ENCODE results near the gene NR4A3. TPM values are rescaled to one million over a fixed set of nuclear protein-coding genes. Genes with fewer than 3 reads are reported as not detected.

The NR4A3 gene
- total RNA-seq, 4 donors from 2014 or later: 0.54 to 2.5 (median 1.0) TPM; not detected in 1

DNA sequence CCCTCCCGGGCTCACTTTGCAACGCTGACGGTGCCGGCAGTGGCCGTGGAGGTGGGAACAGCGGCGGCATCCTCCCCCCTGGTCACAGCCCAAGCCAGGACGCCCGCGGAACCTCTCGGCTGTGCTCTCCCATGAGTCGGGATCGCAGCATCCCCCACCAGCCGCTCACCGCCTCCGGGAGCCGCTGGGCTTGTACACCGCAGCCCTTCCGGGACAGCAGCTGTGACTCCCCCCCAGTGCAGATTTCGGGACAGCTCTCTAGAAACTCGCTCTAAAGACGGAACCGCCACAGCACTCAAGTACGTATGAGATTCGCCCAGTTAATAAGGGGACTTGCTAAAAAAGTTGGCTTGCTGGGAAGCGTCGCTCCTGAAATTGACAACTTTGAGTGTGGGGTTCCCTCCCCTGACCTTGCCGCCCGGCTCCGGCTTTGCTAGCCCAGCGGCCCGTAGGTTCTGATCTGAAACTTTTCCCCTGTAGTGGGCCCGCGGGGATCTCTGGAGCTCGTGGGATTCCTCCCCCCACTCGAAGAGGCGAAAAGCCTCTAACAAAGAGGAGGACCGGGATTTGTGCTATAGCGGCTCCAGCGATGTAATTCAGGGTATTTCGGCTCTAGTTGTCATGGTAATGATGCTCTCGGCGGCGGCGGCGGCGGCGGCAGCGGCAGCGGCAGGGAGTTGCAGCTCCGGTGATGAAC, 572 bp downstream of the NR4A3 start:
- Histone ChIP-seq H3K27me3 (peaks cover 0 to 5% of the 10 kb centered on the region in 2 donors), H3K4me1 (peaks cover 0 to 40% (median 23%) of the 10 kb centered on the region in 4 donors), H3K9me3 (no peaks in the 10 kb centered on the region), H3K4me3 (peak overlapping the region; percentile 74 to 88 (median 82)), H3K27ac (peak overlapping the region; percentile 96 to 98 (median 98)), H3K36me3 (no peaks in the 10 kb centered on the region)
- DNase-seq: peak in 2 of 3 donors; percentile 57 to 68
- no peak for TF ChIP-seq POLR2A (IDR thresholded peaks at IDR 0.05)
- TF ChIP-seq CTCF (IDR thresholded peaks at IDR 0.05): peak in 2 of 6 experiments; percentile 2 to 4

DNA sequence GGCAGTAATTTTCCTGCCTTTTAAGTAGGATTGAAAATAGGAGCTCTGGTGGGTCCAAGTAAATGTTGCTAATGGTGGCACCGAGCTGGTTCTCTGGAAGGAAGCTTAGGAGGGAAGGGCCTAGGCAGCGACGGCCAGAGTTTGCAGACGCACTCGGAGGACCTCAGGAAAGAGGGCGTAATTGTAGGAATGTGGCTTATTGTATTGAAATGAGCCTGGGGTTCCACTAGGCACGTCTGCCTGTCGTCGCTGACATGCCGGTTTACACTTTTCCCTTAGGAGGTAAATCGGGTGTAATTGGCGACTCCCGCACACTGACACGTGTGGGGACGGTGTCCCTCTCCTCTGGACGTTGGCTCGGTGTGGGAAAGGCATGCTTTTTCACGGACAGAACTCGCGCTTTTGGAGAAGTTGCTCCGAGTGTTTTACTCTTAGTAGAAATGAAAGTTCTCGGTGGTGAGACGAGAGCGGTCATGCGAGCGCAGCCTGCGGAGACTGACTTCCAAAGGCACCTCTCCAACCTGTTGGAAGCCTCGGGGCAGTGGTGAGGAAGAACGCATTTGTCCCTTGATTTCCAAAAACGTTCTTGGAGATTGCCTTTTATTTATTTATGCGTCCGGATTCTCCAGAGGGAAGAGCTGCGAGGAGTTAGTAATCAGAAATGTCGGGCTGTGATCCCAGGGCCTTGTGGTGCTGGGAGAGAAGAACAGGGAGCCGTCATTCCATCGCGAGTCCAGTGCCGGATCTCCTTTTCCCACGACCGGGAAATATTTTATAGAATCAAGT, 1.3 kb downstream of the NR4A3 start:
- peak; percentile 34 to 58 (median 57) for DNase-seq
- Histone ChIP-seq H3K9me3 (no peaks in the 10 kb centered on the region), H3K27me3 (peaks cover 0 to 5% of the 10 kb centered on the region in 2 donors), H3K4me1 (peaks cover 0 to 40% (median 23%) of the 10 kb centered on the region in 4 donors), H3K4me3 (peak overlapping the region; percentile 74 to 88 (median 82)), H3K36me3 (no peaks in the 10 kb centered on the region), H3K27ac (peak overlapping the region; percentile 96 to 98 (median 98))
- TF ChIP-seq POLR2A (IDR thresholded peaks at IDR 0.05): no peak
- TF ChIP-seq CTCF (IDR thresholded peaks at IDR 0.05): no peak

- peak overlapping the region in 1 of 4 donors; percentile 98 for H3K27ac ChIP-seq
- no peaks in the 10 kb centered on the region for H3K36me3 ChIP-seq
- peak overlapping the region; percentile 74 to 88 (median 82) for H3K4me3 ChIP-seq
- TF ChIP-seq POLR2A (IDR thresholded peaks at IDR 0.05): no peak
- peaks cover 0 to 5% of the 10 kb centered on the region in 2 donors for H3K27me3 ChIP-seq
- DNase-seq: peak; percentile 51 to 63 (median 56)
- H3K4me1 ChIP-seq: peaks cover 0 to 35% (median 22%) of the 10 kb centered on the region in 4 donors
- no peaks in the 10 kb centered on the region for H3K9me3 ChIP-seq
Observed at GRCh38 chr9:99823681-99824377, 2.1 kb downstream of the NR4A3 start.

- peak; percentile 59 to 74 (median 66) for DNase-seq
- Histone ChIP-seq H3K4me3 (peak overlapping the region; percentile 74 to 88 (median 82)), H3K27me3 (peaks cover 0 to 5% of the 10 kb centered on the region in 2 donors), H3K9me3 (no peaks in the 10 kb centered on the region), H3K36me3 (no peaks in the 10 kb centered on the region), H3K4me1 (peaks cover 0 to 32% (median 21%) of the 10 kb centered on the region in 4 donors), H3K27ac (peak overlapping the region in 1 of 4 donors; percentile 98)
- TF ChIP-seq CTCF (IDR thresholded peaks at IDR 0.05): peak in 4 of 6 experiments; percentile 36 to 45 (median 38)
- TF ChIP-seq POLR2A (IDR thresholded peaks at IDR 0.05): no peak
Observed at GRCh38 chr9:99824378-99825171, 2.9 kb downstream of the NR4A3 start.

DNA sequence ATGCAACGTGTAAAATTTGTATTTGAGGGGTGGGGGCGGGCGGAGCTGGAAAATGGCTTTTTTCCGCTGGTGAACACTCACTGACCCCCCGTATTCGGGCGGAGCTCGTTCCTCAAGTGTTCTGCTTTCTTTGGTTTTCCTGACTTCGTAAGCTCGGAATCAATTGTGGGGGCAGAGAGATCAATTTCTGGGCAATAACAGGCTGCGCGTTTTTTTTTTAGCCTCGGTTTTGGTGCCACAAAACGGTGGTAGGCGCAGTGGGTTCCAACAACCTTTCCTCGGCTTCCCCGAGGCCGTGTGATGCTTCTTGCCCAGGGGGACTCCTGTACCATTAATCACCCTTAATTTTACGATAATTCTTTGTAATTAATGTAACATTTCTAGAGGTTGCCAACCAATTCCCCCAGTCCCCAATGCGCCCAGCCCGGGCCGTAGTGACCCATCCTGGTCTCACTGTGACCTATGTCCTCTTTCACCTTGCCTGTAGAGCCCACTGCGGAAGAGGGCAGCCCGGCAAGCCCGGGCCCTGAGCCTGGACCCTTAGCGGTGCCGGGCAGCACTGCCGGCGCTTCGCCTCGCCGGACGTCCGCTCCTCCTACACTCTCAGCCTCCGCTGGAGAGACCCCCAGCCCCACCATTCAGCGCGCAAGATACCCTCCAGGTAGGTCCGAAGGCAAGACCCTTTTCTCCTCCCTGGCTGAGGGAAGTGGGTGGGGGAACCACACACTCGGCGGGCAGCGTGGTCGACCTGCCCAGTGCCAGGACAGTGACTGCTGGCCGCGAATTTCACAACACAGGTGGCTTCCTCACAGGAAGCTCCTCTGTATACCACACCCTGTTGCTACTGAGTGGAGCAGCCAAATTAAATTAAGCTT, 3.7 kb downstream of the NR4A3 start:
- H3K9me3 ChIP-seq: no peaks in the 10 kb centered on the region
- TF ChIP-seq POLR2A (IDR thresholded peaks at IDR 0.05) (no peak), CTCF (IDR thresholded peaks at IDR 0.05) (no peak)
- no peaks in the 10 kb centered on the region for H3K36me3 ChIP-seq
- H3K27me3 ChIP-seq: peaks cover 0 to 5% of the 10 kb centered on the region in 2 donors
- H3K4me1 ChIP-seq: peaks cover 0 to 32% (median 21%) of the 10 kb centered on the region in 4 donors
- peak overlapping the region in 3 of 4 donors; percentile 74 to 83 (median 81) for H3K4me3 ChIP-seq
- no peak for DNase-seq
- H3K27ac ChIP-seq: no peak overlapping the region

Measured in Peyer's patch (tissue), 4 donors.